ENCODE data around the gene GPR155. TPM values are rescaled to one million over a fixed set of nuclear protein-coding genes. Genes with fewer than 3 reads are reported as not detected.
"Not testable (repeated sequence)": the region's sequence is repeated elsewhere in the genome, so short reads cannot be mapped to it uniquely, and the experiment has no call there.

GPR155 gene
- polyA plus RNA-seq, 4 donors, result 2.6 to 8.3 (median 7.2) TPM

GRCh38 chr2:174491947-174492346 lies 5.1 kb upstream of the GPR155 start:
- no peak for DNase-seq (ENCODE audit: low read depth in 4 of 4, low spot score in 3 of 4)

DNA sequence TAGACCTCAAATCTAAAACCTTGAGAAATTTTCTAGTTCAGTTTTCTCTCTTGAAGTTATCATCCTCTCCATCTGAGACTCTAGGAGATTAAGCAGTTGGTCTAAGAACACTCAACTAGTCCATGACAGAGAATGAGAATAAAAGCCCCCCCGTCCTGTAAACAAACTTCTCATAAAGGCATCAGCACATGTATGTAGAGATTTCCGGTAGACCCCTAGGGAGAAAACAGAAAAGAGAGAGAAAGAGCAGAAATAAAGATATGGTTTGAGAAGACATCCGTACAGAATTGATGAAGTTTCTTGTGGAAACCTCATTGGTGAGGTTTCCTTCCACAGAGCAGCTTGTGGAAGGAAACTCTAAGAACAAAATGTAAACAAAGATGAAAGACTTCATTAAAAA lies 3.2 kb upstream of the GPR155 start:
- no peak for DNase-seq (ENCODE audit: low read depth in 4 of 4, low spot score in 3 of 4)

GRCh38 chr2:174489520-174489919 lies 2.7 kb upstream of the GPR155 start:
- not testable (repeated sequence) for DNase-seq (ENCODE audit: low read depth in 4 of 4, low spot score in 3 of 4)

GRCh38 chr2:174487820-174488162 lies 962 bp upstream of the GPR155 start:
- DNase-seq (ENCODE audit: low read depth in 4 of 4, low spot score in 3 of 4), result no peak

DNA sequence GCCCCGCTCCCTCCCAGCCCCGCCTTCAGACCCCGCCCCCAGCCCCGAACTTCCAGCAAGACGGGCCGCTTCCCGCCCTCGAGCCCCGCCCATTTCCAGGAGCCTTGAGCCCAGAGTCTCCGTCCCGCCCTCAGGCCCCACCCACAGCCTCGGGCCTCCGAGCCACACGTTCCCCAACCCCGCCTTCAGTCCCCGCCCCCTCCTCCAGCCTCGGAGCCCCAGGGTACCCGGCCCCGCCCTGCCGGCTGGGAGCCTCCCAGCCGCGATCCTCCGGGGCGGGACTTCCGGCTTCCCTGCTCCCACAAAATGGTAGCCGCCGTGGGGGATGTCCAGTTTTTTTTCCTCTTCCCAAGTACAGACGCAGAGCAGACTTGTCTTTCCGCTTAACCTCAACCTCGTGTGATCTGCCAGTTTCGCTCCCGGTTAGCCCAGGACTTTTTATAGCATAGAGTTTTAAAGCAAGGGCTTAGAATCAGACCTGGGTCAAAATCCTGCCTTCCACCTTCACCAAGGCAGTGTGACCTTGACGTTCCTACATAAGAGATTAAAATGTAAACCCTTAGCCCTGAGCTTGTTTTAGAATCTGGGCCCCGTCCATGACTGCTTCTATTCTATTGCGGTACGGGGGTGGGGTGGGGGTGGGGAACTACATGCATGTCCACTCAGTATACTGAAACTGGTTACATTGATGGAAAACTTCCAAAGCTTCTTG lies 435 bp upstream of the GPR155 start:
- peak; percentile 94 to 98 (median 97) for DNase-seq (ENCODE audit: low read depth in 4 of 4, low spot score in 3 of 4)

GRCh38 chr2:174485788-174486562 lies 854 bp downstream of the GPR155 start:
- peak in 1 of 4 donors; percentile 14 for DNase-seq (ENCODE audit: low read depth in 4 of 4, low spot score in 3 of 4)

- DNase-seq (ENCODE audit: low read depth in 4 of 4, low spot score in 3 of 4), result not testable (repeated sequence)
Measured at GRCh38 chr2:174485045-174485444, 1.8 kb downstream of the GPR155 start.

GRCh38 chr2:174484573-174484972 lies 2.3 kb downstream of the GPR155 start:
- DNase-seq (ENCODE audit: low read depth in 4 of 4, low spot score in 3 of 4), result no peak

DNA sequence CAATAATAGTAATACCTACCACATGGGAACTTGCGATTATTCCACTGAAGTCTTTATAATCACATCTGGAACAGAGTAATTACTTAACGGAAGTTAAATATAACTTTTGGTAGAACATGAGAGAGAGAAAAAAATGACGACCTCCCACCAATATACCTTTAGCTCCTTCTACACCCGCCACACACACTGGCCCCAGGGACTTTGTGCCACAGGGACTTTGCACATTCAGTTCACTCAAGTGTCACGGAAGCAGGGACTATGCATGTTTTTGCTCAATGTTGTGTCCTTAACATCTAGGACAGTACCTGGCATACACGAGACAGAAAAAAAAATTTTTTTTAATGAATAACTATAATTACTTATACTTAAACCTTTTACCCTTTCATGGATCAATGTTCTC lies 4.0 kb downstream of the GPR155 start:
- DNase-seq (ENCODE audit: low read depth in 4 of 4, low spot score in 3 of 4), result no peak

DNA sequence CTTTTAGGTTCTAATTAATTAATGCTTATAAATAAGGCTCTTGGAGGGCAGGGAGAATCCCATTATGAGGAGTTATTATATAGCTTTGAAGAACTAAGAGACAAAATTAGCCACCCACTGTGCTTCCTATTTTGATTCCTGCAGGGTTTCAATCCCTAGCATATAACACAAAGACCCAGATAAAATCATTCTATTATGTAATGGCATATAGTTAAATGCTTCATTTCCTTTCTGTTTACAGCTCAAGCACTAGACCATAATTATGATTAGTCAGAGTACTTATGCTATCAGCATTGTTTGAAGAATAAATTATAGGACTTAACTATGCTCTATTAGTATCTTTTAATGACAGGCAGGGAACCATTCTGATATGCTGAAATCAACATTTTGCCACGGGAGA lies 9.1 kb downstream of the GPR155 start:
- DNase-seq (ENCODE audit: low read depth in 4 of 4, low spot score in 3 of 4), result no peak

- no peak for DNase-seq (ENCODE audit: low read depth in 4 of 4, low spot score in 3 of 4)
Measured at GRCh38 chr2:174473796-174474195, 13.0 kb downstream of the GPR155 start.

DNA sequence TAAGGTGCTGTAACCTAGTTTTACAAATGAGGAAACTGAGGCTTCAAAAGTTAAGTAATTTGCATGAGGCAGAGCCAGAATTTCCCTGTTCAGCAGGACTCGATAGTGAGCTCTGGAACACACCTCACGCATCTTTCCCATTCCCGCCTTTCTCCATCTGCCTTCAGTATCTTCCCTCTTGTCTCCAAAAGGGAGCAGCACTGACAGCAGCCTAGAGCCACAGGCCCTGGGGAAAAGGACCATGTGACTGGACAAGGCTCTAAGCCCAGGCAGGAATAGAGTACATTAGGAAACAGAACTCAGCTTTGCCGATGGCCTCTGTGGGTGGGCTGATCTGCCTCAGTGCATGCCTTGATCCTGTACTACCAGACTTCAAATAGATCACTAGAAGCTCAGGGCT lies 21.5 kb downstream of the GPR155 start:
- DNase-seq (ENCODE audit: low read depth in 4 of 4, low spot score in 3 of 4), result no peak

- DNase-seq (ENCODE audit: low read depth in 4 of 4, low spot score in 3 of 4), result no peak
Measured at GRCh38 chr2:174461221-174461620, 25.6 kb downstream of the GPR155 start.

- DNase-seq (ENCODE audit: low read depth in 4 of 4, low spot score in 3 of 4), result no peak
Measured at GRCh38 chr2:174454566-174454965, 32.3 kb downstream of the GPR155 start.

- no peak for DNase-seq (ENCODE audit: low read depth in 4 of 4, low spot score in 3 of 4)
Measured at GRCh38 chr2:174450021-174450816, 36.6 kb downstream of the GPR155 start.

GRCh38 chr2:174449033-174449432 lies 37.8 kb downstream of the GPR155 start:
- DNase-seq (ENCODE audit: low read depth in 4 of 4, low spot score in 3 of 4), result no peak

DNA sequence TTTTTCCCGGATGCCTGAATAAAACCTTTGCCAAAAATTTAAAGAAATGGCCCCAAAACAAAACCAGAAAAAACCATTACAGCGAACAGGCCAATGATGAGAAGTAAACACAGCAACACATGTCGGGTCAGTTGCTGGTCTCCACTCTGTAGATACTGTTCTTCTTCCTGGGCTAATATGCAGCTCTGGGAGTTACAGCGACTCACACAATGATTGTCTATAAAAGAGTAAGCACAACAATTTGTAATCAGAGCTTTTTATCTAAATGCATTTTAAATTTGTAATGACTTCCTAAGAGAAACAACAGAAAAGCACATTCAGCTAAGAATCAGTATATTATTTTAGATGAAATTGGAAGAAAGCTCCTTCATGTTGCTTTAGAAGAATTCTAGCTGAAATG lies 40.3 kb downstream of the GPR155 start:
- no peak for DNase-seq (ENCODE audit: low read depth in 4 of 4, low spot score in 3 of 4)

DNA sequence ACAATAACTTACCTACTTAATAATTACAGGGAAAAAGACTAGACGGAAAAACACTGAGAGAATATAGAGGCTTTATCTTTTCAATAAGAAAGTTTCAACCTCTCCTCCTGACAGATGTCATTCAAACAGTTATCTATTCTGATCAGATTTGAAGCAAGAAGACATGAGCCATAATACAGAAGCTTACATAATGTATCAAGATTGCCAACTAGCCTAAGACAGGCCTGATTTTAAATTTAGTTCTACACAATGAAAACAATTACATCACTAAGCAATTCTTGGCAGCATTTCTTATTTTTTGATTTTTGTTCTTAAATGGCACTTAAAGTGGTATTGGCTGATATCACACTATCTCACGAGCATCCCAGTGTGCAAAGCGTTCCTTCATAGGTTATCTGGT lies 41.6 kb downstream of the GPR155 start:
- DNase-seq (ENCODE audit: low read depth in 4 of 4, low spot score in 3 of 4), result no peak

GRCh38 chr2:174444761-174445160 lies 42.1 kb downstream of the GPR155 start:
- DNase-seq (ENCODE audit: low read depth in 4 of 4, low spot score in 3 of 4), result no peak

- no peak for DNase-seq (ENCODE audit: low read depth in 4 of 4, low spot score in 3 of 4)
Measured at GRCh38 chr2:174442546-174443510, 44.0 kb downstream of the GPR155 start.
